Neutrophil (primary cell): ENCODE measurements around the gene FAM24B.

ENCODE experiments used
- H3K27ac ChIP-seq: fragments of 200-600 bp; sonication (generic); 2 replicates; pipeline ENCODE4 v1.5.1; 2016; ENCODE audit warnings: mild to moderate bottlenecking, moderate library complexity
- H3K27me3 ChIP-seq: fragments of 200-600 bp; sonication (generic); 2 replicates; pipeline ENCODE4 v1.6.0; 2016; ENCODE audit warnings: mild to moderate bottlenecking
- H3K36me3 ChIP-seq: fragments of 200-600 bp; sonication (generic); 2 replicates; pipeline ENCODE4 v1.5.1; 2017
- H3K4me1 ChIP-seq, 2 experiments: fragments of 200-600 bp in 1 of 2; sonication (generic) in 1 of 2; 1 replicate in 1 of 2; 2 replicates in 1 of 2; pipeline versions ENCODE4 v1.5.1 to v1.6.1; 2013 to 2016; ENCODE audit warnings: low read depth in 1 of 2, low read length in 1 of 2, mild to moderate bottlenecking in 1 of 2, moderate library complexity in 1 of 2; ENCODE audit not compliant: control insufficient read depth in 1 of 2, insufficient read depth in 1 of 2
- H3K4me3 ChIP-seq, 2 experiments: fragments of 200-600 bp in 1 of 2; sonication (generic) in 1 of 2; 1 replicate in 1 of 2; 2 replicates in 1 of 2; pipeline ENCODE4 v1.5.1; 2013 to 2016; ENCODE audit warnings: low read depth in 1 of 2, low read length in 1 of 2, mild to moderate bottlenecking in 1 of 2, moderate library complexity in 1 of 2
- H3K9me3 ChIP-seq: fragments of 200-600 bp; sonication (generic); 2 replicates; pipeline ENCODE4 v1.5.1; 2016
- TF ChIP-seq, protein P1 (sequence below): fragments of 200-600 bp; sonication (generic); IDR thresholded peaks from 2 replicates; pipeline ENCODE4 v1.5.1; 2016; ENCODE audit warnings: antibody characterized with exemption

The FAM24B gene

DNA sequence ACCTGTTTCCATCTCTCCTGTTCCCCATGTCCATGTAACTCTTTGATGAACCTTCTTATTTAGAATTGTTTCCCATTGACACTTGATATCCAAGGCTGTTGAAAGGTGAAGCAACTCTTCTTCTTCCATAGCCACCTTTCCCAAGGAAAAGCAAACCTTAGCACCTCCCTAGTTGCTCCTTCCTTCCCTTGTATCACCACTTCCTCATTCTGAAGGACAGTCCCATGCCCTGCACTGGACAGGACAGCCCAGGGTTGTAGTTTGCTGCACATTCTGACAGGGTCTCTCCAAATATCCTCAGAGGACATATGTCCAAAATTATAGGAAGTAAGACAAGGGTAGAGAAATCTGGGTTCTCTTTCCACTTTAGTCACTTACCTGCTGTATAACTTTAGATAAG is 39.9 kb downstream of the FAM24B start:
- TF ChIP-seq, protein P1, sequence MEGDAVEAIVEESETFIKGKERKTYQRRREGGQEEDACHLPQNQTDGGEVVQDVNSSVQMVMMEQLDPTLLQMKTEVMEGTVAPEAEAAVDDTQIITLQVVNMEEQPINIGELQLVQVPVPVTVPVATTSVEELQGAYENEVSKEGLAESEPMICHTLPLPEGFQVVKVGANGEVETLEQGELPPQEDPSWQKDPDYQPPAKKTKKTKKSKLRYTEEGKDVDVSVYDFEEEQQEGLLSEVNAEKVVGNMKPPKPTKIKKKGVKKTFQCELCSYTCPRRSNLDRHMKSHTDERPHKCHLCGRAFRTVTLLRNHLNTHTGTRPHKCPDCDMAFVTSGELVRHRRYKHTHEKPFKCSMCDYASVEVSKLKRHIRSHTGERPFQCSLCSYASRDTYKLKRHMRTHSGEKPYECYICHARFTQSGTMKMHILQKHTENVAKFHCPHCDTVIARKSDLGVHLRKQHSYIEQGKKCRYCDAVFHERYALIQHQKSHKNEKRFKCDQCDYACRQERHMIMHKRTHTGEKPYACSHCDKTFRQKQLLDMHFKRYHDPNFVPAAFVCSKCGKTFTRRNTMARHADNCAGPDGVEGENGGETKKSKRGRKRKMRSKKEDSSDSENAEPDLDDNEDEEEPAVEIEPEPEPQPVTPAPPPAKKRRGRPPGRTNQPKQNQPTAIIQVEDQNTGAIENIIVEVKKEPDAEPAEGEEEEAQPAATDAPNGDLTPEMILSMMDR: no peak

DNA sequence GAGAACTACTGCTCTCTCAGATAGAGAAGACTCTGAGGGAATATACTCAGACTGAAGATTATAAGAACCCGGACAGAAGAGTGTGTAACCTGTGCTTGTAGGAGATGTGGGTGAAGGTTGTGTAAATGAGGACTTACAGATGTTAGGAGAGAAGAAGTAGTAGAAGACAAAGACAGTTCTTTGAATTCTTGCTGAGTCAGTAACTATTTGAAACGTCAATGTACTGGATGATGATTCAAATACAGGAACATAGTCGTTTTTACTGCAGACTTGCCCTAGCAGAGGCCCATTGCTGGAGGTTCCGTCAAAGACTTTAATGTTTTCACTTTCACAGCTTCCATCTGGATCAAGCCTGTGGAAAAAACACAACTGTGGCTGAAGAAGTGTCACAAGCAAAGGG is 40.5 kb downstream of the FAM24B start:
- no peaks in the 10 kb centered on the region for H3K27me3 ChIP-seq
- H3K4me1 ChIP-seq: no peaks in the 10 kb centered on the region
- H3K4me3 ChIP-seq: no peak overlapping the region
- TF ChIP-seq, protein P1: no peak
- no peaks in the 10 kb centered on the region for H3K36me3 ChIP-seq
- H3K9me3 ChIP-seq: no peaks in the 10 kb centered on the region
- H3K27ac ChIP-seq: no peak overlapping the region

More for the DNA sequence above, 39.9 kb downstream of the FAM24B start:
- no peaks in the 10 kb centered on the region for H3K9me3 ChIP-seq
- no peak overlapping the region for H3K4me3 ChIP-seq
- H3K27ac ChIP-seq: no peak overlapping the region
- H3K36me3 ChIP-seq: no peaks in the 10 kb centered on the region
- no peaks in the 10 kb centered on the region for H3K4me1 ChIP-seq
- H3K27me3 ChIP-seq: no peaks in the 10 kb centered on the region

DNA sequence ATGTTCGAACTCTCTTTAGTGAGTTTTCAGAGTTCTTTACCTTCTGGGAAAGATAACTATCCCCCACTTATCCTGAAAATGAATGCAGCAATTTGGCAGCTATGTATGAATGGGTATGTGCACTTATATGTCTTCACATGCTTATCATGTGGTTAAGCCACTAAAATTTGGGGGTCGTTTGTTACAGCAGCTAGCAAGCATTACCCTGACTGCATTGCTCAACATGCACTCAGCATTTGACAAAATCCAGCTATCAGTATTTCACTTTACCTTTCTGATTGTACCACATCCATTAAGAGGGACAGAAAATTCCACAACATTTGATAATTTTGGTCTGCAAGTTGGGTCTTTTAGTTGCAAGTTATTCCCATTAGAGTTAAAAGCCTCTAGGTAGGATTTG is 43.5 kb downstream of the FAM24B start:
- H3K36me3 ChIP-seq: no peaks in the 10 kb centered on the region
- no peak overlapping the region for H3K27ac ChIP-seq
- H3K27me3 ChIP-seq: no peaks in the 10 kb centered on the region
- H3K4me3 ChIP-seq: no peak overlapping the region
- TF ChIP-seq, protein P1: no peak
- H3K4me1 ChIP-seq: no peaks in the 10 kb centered on the region
- H3K9me3 ChIP-seq: no peaks in the 10 kb centered on the region

DNA sequence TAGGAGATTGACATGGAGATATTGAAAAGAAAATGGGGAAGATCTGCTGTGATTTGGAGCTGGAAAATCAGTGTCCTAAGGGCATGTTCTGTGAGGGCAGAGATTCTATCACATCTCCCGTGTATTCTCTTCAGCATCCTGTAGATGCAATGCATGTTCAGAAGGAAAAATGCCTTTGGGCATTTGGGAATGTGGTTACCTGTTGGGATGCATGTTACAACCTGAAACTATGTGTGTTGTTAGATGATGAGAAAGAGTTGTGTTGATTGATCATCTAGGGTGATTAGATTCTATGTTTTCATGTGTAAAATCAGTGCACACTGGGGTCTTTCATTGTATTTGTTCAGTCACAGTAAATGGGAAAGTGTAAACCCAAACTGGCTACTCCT is 48.4 kb downstream of the FAM24B start:
- Histone ChIP-seq H3K9me3 (no peaks in the 10 kb centered on the region), H3K27me3 (peaks cover 4% of the 10 kb centered on the region), H3K4me1 (no peaks in the 10 kb centered on the region), H3K27ac (no peak overlapping the region), H3K4me3 (no peak overlapping the region), H3K36me3 (no peaks in the 10 kb centered on the region)
- TF ChIP-seq, protein P1: no peak

DNA sequence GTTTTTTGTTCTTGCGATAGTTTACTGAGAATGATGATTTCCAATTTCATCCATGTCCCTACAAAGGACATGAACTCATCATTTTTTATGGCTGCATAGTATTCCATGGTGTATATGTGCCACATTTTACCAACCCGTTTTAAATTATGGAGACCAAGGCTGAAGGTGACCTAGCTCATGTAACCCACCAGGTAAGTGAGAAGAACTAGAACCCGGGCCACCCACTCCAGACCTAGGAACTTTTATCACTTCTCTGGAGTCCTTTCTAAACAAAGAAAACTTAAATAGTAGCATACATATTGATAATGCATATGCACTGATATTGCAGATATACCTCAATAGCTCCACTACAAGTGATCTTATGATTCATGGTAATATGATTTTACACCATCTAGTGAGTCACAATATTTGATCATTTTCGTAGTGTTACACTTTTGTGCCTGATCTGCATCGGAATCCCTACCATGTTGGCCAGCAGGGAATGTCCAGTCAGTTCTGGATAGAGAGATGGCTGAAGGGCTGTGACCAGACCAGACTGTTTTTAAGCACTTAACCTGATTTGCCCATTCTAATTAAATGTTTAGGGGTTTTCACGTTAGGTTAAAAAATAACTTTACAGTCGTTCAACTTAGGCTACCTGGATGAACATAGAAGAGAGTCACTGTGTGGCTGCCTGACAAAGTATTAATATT is 49.0 kb downstream of the FAM24B start:
- Histone ChIP-seq H3K27ac (no peak overlapping the region), H3K4me1 (no peaks in the 10 kb centered on the region), H3K36me3 (no peaks in the 10 kb centered on the region), H3K4me3 (no peak overlapping the region), H3K27me3 (peaks cover 6% of the 10 kb centered on the region), H3K9me3 (no peaks in the 10 kb centered on the region)
- TF ChIP-seq, protein P1: no peak
